Subcutaneous abdominal adipose tissue (tissue), 5 donors: Measurements from ENCODE around the gene IRF2.

Experiments used
- H3K27ac ChIP-seq: one replicate; pipeline ENCODE4 v1.7.0; 2013; ENCODE audit warnings: low read depth, mild to moderate bottlenecking, inconsistent platforms, low read length, moderate library complexity
- H3K27me3 ChIP-seq, 5 donors: one replicate each; pipeline ENCODE4 v1.7.0; 2013; ENCODE audit warnings: low read length in 5 of 5, inconsistent platforms in 1 of 5; ENCODE audit not compliant: control insufficient read depth in 5 of 5, insufficient read depth in 4 of 5
- H3K36me3 ChIP-seq, 5 donors: one replicate each; pipeline ENCODE4 v1.7.0; 2013; ENCODE audit warnings: low read length in 5 of 5; ENCODE audit not compliant: control insufficient read depth in 5 of 5, insufficient read depth in 5 of 5
- H3K4me1 ChIP-seq, 5 donors: one replicate each; pipeline ENCODE4 v1.7.0; 2013; ENCODE audit warnings: low read length in 5 of 5, mild to moderate bottlenecking in 3 of 5, moderate library complexity in 1 of 5; ENCODE audit not compliant: control insufficient read depth in 5 of 5, insufficient read depth in 5 of 5
- H3K4me3 ChIP-seq, 5 donors: one replicate each; pipeline ENCODE4 v1.7.0; 2013; ENCODE audit warnings: low read length in 5 of 5, low read depth in 1 of 5
- H3K9ac ChIP-seq, 5 donors: one replicate each; pipeline ENCODE4 v1.7.0; 2013; ENCODE audit warnings: low read length in 5 of 5, mild to moderate bottlenecking in 4 of 5, moderate library complexity in 3 of 5
- H3K9me3 ChIP-seq, 5 donors: one replicate each; pipeline ENCODE4 v1.7.0; 2013; ENCODE audit warnings: low read length in 5 of 5; ENCODE audit not compliant: control insufficient read depth in 5 of 5
- donor health status: healthy.
- donor health status: healthy.
- donor health status: healthy.
- donor health status: healthy.
- donor health status: healthy.

IRF2 gene

GRCh38 chr4:184500748-184501589, 26.6 kb upstream of the IRF2 start:
- Histone ChIP-seq H3K9ac (no peak overlapping the region), H3K4me3 (no peak overlapping the region), H3K36me3 (no peaks in the 10 kb centered on the region), H3K27me3 (no peaks in the 10 kb centered on the region), H3K27ac (no peak overlapping the region), H3K9me3 (peaks cover 0 to 4% (median 0%) of the 10 kb centered on the region in 5 donors), H3K4me1 (peaks cover 0 to 10% (median 9%) of the 10 kb centered on the region in 5 donors)

DNA sequence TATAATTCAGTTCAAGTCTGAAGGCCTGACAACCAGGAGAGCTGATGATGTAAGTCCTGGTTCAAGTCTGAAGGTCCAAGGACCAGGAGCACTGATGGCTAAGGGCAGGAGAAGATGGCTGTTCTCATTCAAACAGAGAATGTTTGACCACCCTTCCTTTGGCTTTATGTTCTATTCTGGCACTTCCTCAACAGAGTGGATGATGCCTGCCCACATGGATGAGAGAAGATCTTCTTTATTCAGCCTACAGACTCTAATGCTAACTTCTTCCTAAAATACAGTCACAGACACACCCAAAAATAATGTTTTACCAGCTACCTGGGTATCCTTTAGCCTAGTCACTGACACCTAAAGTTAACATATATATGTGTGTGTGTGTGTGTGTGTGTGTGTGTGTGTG, 25.6 kb upstream of the IRF2 start:
- no peak overlapping the region for H3K9ac ChIP-seq

GRCh38 chr4:184498598-184498997, 24.2 kb upstream of the IRF2 start:
- Histone ChIP-seq H3K9ac (no peak overlapping the region), H3K27ac (no peak overlapping the region), H3K27me3 (no peaks in the 10 kb centered on the region), H3K36me3 (no peaks in the 10 kb centered on the region), H3K4me3 (no peak overlapping the region), H3K9me3 (peaks cover 0 to 4% (median 0%) of the 10 kb centered on the region in 5 donors), H3K4me1 (peaks cover 0 to under 1% (median under 1%) of the 10 kb centered on the region in 5 donors)

More for the DNA sequence above, 25.6 kb upstream of the IRF2 start:
- Histone ChIP-seq H3K4me1 (peaks cover 0 to 10% (median 9%) of the 10 kb centered on the region in 5 donors), H3K36me3 (no peaks in the 10 kb centered on the region), H3K27ac (no peak overlapping the region), H3K4me3 (no peak overlapping the region), H3K27me3 (no peaks in the 10 kb centered on the region), H3K9me3 (peaks cover 0 to 4% (median 0%) of the 10 kb centered on the region in 5 donors)

GRCh38 chr4:184489771-184490170, 15.4 kb upstream of the IRF2 start:
- H3K9me3 ChIP-seq, result no peaks in the 10 kb centered on the region

GRCh38 chr4:184487503-184487902, 13.2 kb upstream of the IRF2 start:
- Histone ChIP-seq H3K27me3 (no peaks in the 10 kb centered on the region), H3K4me3 (no peak overlapping the region), H3K9me3 (no peaks in the 10 kb centered on the region), H3K36me3 (no peaks in the 10 kb centered on the region), H3K27ac (no peak overlapping the region), H3K9ac (no peak overlapping the region), H3K4me1 (no peaks in the 10 kb centered on the region)

More at GRCh38 chr4:184489771-184490170, 15.4 kb upstream of the IRF2 start:
- H3K27ac ChIP-seq, result no peak overlapping the region
- H3K9ac ChIP-seq, result no peak overlapping the region
- H3K4me3 ChIP-seq, result no peak overlapping the region
- no peaks in the 10 kb centered on the region for H3K4me1 ChIP-seq
- H3K36me3 ChIP-seq, result no peaks in the 10 kb centered on the region
- H3K27me3 ChIP-seq, result no peaks in the 10 kb centered on the region

GRCh38 chr4:184485279-184485678, 10.9 kb upstream of the IRF2 start:
- Histone ChIP-seq H3K36me3 (no peaks in the 10 kb centered on the region), H3K9me3 (no peaks in the 10 kb centered on the region), H3K4me3 (no peak overlapping the region), H3K4me1 (no peaks in the 10 kb centered on the region), H3K27me3 (no peaks in the 10 kb centered on the region), H3K9ac (no peak overlapping the region), H3K27ac (no peak overlapping the region)

DNA sequence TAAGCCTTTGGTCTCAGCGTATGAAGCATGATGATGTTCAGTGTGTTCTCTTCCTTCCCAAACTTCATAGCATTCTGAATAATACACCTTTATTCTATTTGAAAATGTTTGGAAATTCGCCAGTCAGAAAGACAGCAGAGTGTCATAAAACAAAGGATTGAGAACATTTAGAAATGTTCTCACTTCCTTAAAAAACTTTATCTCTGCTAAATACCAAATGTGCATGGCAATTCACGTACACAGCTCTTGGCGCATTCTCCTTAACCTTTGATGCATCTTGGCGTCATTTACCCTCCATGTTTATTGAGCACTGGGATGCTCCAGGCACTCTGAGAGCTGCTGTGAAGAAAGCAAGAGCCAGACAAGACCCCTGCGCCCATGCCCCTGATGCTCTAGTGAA, 7.2 kb upstream of the IRF2 start:
- Histone ChIP-seq H3K4me1 (peaks cover 3 to 20% (median 13%) of the 10 kb centered on the region in 5 donors), H3K4me3 (no peak overlapping the region), H3K9ac (no peak overlapping the region), H3K36me3 (peaks cover 0 to 2% (median 0%) of the 10 kb centered on the region in 5 donors), H3K27me3 (no peaks in the 10 kb centered on the region), H3K9me3 (no peaks in the 10 kb centered on the region), H3K27ac (no peak overlapping the region)

DNA sequence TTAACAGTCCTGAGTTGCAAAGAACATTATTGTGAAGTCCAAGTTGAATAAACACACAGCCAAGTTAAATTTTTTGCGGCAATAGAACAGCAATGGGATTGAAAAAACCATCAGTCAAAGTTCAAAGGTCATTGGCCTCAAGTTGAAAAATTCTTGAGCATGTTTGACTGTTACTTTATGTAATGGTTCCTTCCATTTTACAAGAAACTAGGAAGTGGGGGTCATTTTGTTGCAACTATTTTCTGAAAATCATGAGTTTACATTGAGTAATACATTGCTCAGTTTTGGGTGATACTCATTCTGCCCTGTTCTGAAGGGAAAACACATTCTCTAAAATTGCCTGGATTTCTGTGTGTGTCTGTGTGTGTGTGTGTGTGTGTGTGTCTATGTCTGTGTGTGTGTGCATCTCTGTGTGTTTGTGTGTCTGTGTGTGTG, 5.2 kb upstream of the IRF2 start:
- peaks cover 0 to 2% (median 0%) of the 10 kb centered on the region in 5 donors for H3K36me3 ChIP-seq
- H3K4me1 ChIP-seq, result peaks cover 6 to 36% (median 24%) of the 10 kb centered on the region in 5 donors
- no peaks in the 10 kb centered on the region for H3K27me3 ChIP-seq
- H3K4me3 ChIP-seq, result no peak overlapping the region
- no peaks in the 10 kb centered on the region for H3K9me3 ChIP-seq
- no peak overlapping the region for H3K9ac ChIP-seq
- no peak overlapping the region for H3K27ac ChIP-seq

GRCh38 chr4:184477201-184477999, 3.0 kb upstream of the IRF2 start:
- peaks cover 0 to 2% (median 0%) of the 10 kb centered on the region in 5 donors for H3K36me3 ChIP-seq
- H3K4me3 ChIP-seq, result no peak overlapping the region
- peak overlapping the region; percentile 100 for H3K27ac ChIP-seq
- H3K27me3 ChIP-seq, result no peaks in the 10 kb centered on the region
- H3K9ac ChIP-seq, result no peak overlapping the region
- H3K9me3 ChIP-seq, result no peaks in the 10 kb centered on the region
- peaks cover 6 to 43% (median 25%) of the 10 kb centered on the region in 5 donors for H3K4me1 ChIP-seq

DNA sequence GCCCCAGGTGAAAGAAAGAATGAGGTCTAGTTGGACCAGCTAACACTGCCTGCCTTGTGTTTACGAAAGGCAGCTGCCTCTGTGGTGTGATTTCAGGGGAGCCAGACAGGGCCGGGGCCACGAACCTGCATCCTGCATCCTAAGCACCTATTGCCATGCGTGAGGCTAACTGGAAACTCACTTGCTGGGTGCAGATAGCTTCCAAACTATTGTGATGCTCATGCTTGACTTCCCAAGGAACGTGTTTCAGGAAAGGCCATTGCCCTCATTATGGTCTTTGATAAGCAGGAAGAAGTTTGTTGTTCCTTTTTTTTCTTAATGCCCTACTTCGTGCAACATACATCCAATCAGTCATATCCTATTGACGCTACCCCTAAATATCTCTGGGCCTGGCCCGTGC, 2.3 kb upstream of the IRF2 start:
- Histone ChIP-seq H3K27me3 (no peaks in the 10 kb centered on the region), H3K36me3 (peaks cover 0 to 2% (median 0%) of the 10 kb centered on the region in 5 donors), H3K9ac (peak overlapping the region in 1 of 5 donors; percentile 23), H3K4me3 (peak overlapping the region in 2 of 5 donors; percentile 15 to 42), H3K9me3 (no peaks in the 10 kb centered on the region), H3K4me1 (peaks cover 6 to 50% (median 32%) of the 10 kb centered on the region in 5 donors), H3K27ac (peak overlapping the region; percentile 100)
